Measurements from ENCODE around the gene THEM5.

GRCh38 chr1:151868486-151868885 is 15.0 kb upstream of the THEM5 start:
- no peak for TF ChIP-seq CTCF (IDR thresholded peaks at IDR 0.05)
- TF ChIP-seq POLR2A (IDR thresholded peaks at IDR 0.05) = no peak
